H1 (cell line): ENCODE measurements around the gene PRPF40B.

Experiments
- CBX5 ChIP-seq: fragments of 300-800, 300-1000 bp; sonication (generic); IDR thresholded peaks from 2 replicates; pipeline ENCODE4 v1.7.1; 2016; ENCODE audit warnings: antibody characterized with exemption, low read length, low read depth
- SIX5 ChIP-seq: IDR thresholded peaks from 2 replicates; pipeline ENCODE4 v1.6.1; 2011; ENCODE audit warnings: mild to moderate bottlenecking, low read depth, low read length

GRCh38 chr12:49622501-49623141 is 740 bp upstream of the PRPF40B start:
- TF ChIP-seq CBX5 (no peak), SIX5 (no peak)
